ENCODE measurements around the gene SYNPR.

DNA sequence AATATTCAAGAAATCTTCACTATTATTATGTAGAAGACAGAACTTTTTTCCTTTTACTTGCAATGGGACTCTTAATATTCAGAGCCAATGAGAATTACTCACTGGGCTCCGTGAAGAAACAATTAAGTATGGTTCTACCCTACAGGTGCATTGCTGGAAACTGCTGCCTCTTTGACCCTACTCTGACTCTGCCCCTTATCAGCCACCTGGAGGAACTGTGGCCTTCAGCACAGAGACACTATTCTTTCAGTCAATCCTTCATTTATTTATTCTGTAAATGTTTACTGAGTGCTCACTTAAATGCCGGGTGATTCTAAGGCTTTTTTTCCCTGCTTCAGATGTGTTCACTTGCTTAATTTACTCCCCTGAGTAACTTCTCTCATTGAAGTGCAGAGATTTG lies 163.2 kb downstream of the SYNPR start:
- TF ChIP-seq, protein P1, sequence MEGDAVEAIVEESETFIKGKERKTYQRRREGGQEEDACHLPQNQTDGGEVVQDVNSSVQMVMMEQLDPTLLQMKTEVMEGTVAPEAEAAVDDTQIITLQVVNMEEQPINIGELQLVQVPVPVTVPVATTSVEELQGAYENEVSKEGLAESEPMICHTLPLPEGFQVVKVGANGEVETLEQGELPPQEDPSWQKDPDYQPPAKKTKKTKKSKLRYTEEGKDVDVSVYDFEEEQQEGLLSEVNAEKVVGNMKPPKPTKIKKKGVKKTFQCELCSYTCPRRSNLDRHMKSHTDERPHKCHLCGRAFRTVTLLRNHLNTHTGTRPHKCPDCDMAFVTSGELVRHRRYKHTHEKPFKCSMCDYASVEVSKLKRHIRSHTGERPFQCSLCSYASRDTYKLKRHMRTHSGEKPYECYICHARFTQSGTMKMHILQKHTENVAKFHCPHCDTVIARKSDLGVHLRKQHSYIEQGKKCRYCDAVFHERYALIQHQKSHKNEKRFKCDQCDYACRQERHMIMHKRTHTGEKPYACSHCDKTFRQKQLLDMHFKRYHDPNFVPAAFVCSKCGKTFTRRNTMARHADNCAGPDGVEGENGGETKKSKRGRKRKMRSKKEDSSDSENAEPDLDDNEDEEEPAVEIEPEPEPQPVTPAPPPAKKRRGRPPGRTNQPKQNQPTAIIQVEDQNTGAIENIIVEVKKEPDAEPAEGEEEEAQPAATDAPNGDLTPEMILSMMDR (IDR thresholded peaks at IDR 0.05; ENCODE audit: low read depth, low read length) = no peak
- TF ChIP-seq EZH2phosphoT487 (IDR thresholded peaks at IDR 0.05; ENCODE audit: low read depth) = no peak
